HG03060 (cell line): Measurements from ENCODE around the gene CACNA2D3.

Source experiments
- ATAC-seq: cut with Tn5 transposase; IDR thresholded peaks from one replicate; pipeline ENCODE4 v1.9.1; 2021; ENCODE audit warnings: low read depth, moderate number of reproducible peaks; ENCODE audit not compliant: unreplicated experiment

Gene CACNA2D3

DNA sequence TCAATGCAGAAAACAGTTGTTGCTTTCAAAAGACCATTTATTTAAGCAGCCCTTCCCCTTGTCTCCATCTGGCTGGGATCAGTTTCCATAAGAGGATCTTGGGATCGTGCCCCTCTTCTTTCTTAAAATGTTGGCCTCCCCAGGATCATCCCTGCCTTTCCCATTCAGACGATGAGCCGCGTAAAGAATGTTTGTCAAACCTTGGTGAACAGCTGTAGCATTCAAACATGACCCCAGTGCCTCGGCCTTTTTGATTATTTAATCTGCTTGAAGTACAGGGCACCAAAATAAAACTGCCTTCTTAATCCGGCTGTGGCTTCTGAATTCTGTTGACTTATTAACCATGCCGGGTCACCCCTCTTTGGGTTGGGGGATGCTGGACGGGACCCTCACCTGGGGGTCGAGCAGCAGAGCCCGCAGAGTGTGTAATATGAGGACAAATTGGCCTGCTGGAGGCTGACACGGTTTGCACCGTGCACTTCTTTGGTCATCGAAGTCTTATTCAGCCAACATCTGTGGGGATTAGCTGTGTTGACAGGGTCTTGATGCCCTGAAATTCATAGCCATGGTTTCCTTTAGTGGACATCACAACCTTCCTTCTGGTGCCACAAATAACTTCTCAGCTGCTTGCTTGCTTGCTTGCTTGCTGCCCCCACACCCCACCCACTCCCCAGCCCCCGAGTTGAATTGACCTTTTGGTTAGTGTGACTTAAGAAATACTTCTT, 805.9 kb downstream of the CACNA2D3 start, which contains the start of gene LRTM1:
Gene LRTM1, minus strand, starts transcription at position 14 of the 725 bp plus-strand sequence. CDS start 148 bp downstream, outside the sequence.
- no peak for ATAC-seq

DNA sequence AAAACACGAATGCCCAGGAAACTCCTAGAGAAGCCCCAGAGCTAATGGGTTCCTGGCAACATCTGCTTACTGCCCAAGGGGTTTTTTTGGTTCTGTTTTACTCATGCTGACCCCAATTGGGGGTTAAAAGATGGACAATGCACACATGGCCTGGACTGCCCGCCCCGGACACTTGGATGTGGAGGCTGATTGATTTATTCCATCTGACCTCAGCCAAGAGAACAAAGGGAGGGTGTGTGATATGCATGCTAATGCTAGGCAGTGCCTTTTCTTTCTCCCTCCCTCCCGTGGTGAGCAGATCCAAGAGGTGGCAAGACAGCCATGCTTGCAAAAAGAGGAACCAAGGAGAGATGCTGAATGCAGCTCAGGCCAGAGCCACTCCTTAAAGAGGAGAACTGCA, 808.8 kb downstream of the CACNA2D3 start:
- no peak for ATAC-seq

DNA sequence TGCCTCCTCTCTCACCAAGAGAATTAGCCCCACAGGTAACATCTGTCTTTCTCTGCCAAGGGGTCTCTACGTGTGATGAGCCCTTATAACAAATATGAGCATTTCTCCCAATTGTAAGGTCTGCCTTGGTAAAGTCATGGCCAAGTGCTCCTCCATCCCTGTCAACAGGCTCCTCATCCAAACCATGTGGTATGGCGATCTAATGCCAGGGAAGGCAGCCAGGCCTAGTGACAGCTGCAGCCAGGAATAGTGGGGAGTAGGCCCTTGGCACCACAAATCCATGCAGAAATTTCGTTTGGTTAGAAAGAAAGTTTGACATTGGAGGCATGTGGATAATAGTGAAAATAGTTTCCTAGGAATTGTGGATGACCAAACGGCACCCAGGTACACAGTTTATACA, 810.3 kb downstream of the CACNA2D3 start:
- no peak for ATAC-seq

DNA sequence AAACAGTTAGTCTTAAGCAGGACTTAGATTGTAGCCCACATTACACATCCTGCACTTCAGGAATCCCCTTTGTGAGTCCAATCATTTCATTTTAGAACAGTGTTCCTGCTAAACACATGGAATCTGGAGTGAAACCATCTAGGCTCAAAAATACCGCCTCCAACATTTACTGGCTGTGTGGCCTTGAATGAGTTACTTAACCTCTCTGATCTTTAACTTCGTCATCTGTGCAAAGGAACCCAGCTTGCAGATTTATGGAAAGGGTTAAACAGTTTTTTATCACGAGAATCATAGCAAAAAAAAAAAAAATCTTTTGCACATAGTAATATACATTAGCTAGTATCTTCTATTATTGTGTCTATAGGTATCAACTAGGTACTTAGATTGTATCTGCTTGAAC, 813.5 kb downstream of the CACNA2D3 start:
- no peak for ATAC-seq

DNA sequence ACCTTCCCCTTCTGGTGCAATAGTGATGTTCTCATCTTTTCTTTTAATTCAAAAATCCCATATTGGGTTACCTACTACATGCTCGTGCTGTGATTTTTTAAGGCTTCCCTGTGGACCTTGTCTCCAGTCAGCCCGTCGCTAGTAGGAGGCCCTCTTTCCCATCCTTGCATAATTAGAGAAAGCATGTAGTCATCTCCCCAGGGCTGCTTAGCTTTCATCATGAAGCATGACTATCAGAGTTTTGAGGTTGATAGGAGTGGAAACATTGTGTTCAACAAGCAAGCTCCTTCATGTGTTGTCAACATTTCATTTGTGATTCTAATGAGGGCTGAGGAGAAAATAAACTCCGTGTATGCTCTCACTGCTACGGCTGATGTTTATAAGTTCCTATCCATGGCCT, 814.2 kb downstream of the CACNA2D3 start:
- ATAC-seq: no peak

DNA sequence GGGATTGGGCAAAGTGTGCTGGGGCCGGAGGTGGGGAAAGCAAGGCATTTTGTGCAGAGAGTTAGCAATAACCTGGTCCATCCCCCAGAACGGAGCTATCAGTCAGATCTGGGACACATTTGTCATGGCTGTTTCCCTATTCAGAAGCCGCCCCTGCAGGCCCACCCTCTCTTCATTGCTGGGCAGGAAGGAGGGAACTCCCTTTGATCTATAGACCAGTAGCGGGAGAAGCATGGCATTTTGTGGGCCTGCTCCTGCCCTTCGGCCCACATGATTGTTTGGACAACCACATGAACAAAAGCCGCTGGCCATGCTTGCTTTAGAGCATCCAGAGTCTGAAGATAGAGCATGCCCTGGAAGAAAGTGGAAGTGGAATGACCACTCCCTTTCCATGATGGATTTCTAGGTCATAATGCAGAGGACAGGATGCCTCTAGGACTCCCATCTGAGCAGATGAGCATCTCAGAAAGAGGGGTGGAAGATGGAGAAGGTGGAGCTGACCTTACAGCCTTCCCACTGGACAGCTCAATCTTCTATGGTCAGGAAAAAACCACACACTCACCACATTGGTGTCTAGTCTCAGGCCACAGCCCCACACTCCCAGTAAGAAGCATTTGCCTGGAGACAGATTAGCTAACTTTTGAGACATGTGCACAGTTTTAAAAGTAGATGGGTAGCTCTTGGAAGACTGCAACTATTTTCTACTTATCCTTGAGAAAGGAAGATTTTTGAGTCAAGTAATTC, 817.4 kb downstream of the CACNA2D3 start:
- ATAC-seq: no peak

DNA sequence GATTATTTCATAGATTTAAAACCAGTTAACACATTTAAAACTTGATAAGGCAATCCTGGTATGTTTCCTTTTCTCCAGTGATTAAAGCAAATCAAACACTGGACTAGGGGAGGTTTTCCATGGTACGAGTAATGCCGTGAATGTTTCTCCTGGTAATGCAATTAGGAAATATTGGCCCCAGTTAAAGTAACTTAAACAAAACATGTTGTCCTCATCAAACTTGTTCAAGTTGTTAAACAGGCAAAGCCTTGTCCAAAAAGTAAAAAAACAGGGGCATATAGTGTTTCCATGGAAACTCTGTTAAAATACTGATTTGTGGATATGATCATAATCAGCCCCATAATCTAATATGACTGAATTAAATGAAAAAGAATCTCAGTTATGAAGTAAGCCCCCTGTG, 818.6 kb downstream of the CACNA2D3 start:
- ATAC-seq: no peak

DNA sequence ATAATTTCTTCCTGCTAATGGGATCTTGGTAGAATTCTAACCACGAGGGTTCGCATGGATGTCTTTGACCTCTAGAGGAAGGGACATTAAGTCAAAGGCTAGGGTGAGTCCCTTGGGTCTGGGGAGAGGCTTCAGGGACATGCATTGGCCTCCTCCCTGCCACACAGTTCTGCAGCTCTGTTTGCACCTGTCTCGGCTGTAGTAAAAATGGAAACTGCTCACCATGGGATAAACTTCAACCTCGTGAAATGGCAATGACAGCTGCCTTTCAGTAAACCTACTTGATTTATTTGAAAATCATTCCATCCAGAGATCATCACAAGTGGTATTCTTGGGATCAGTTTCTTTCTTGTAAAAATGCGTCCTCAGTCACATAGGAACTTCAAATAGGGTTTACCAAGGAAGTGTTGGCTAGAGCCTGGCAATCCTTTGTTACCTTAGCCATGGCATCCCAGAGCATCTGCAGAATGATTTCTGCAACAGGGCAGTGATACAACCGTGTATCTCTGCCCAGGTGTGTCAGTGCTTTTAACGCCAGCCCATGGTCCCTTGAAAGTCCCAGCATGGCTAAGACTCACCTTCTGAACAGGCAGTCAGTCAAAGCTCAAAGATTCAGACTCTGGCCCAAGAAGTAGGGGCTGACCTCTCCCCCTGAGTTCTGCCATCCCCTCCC, 819.5 kb downstream of the CACNA2D3 start:
- ATAC-seq: no peak

DNA sequence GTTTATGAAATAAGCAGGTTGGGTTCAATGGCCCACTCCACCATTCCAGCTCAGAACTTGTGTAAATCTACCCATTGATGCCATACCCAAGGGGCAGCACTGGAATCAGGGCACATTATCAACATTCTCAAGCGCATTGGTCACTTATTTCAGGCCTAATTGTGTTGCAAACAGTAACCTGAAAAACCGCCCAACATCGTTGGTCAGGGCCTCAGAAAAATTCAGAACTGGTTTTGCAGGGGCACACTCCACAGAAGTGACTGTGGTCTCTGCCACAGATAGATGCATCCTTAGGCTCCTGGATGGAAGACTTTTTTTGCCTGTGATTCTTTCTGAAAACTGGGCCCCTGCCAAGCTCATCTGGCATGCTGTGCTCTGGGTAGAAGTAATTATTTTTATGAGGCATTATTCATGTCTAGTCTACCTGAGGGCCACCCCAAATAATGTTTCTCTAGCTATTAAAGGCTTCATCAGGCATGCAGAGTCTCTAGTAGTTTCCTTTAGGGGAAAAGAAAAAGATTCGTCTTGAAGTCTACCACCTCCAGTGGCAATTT, 827.2 kb downstream of the CACNA2D3 start:
- no peak for ATAC-seq

DNA sequence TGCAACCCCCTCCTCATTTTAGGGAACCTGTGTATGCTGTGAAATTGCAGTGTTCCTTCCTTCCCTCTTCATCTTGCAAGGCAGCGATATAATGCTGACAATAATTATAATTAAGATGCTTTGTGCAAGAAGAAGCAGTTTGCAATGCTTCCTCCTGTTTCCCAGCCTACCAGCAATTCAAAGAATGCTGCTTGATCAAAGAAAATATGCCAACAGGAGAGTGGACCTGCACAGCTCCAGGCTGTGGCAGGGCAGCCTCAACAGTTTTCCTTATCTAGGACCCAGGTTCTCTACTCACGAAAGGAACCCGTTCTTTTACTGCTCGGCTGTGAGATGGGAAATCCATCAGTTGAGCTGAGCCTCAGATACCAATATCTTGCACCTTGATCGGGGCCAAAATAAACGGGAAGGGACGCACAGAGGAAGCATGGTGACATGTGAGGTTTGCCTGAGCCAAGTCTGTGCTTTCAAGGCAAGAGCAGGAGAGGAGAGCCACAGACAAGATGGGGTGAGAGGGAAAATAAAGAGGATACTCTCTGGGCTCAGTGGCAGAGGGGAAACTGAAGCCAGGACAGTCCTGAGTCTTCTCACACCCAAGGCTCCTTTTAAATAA, 828.1 kb downstream of the CACNA2D3 start:
- ATAC-seq: no peak

DNA sequence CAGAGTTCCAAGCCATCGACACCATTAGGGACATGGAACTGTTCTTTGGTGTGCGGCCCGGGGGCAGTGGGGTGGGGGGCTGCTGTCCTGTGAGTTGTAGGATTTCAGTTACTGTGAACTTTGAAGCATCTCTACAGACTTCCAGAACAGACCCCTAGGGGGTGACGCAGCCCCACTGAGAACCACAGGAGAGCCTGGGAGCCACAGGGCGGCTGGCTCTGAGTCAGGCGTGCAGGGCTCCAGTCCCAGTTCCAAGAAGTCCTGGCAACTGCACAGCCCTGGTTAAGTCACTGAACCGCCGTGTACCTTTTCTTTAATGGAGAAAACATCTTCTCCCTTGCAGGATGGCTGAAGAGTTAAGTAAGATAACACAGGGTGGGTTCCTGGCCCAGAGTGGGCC, 829.1 kb downstream of the CACNA2D3 start:
- no peak for ATAC-seq

DNA sequence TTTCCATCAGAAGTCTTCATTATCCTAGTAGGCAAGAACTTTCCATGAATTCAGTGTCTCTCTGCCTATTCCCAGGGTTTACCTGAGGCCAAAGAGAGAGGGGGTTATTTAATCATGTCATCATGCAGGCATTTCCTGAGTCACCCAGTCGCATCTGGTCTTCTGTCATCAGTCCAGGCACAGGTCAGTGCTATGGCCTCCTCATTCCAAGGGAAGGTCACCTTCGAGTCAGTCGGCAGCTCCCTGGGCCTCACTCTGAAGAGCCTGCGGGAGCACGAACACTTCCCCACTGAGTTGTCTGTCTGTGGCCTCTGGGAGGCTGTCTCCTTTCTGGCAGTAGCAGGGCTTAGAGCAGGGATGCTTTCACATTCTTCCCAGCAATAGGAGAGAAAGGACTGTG, 831.7 kb downstream of the CACNA2D3 start:
- ATAC-seq: no peak

DNA sequence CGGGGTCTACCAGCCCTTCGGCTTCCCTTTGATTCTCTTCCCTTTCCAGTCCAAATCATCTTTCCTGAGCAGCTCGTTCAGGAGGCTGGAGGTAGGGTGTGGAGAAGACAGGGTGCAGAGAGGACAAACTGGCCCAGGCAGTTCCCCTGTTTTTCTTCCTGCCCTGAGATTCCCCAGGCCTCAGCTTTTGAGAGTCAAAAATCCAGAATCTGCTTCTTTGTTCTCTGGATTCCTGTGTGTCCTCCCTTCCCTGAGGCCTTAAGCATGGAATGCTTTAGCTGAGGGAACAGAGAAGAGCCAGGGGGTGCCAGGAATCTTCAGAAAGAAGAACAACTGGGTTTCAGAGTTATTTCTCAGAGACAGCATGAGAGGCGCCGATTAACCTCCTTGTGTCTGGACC, 832.2 kb downstream of the CACNA2D3 start:
- no peak for ATAC-seq

DNA sequence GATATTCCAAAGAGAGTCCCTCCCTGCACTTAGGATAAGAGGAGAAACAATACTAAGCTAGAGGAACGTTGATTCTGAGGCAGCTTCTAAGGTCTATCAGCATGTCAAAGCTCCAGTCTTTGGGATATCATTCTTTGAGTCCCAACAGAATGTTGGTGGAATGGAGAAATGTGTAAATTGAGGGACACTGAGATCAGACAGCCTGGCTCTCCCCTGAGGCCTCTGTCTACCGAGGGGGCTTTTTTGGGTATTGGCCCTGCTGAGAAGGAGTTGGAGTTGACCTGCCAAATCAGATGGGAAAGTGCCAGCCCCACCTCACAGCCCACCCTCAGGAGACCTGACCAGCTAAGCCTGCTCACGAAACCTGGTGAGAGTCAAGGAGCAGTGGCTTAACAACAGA, 833.1 kb downstream of the CACNA2D3 start:
- no peak for ATAC-seq

DNA sequence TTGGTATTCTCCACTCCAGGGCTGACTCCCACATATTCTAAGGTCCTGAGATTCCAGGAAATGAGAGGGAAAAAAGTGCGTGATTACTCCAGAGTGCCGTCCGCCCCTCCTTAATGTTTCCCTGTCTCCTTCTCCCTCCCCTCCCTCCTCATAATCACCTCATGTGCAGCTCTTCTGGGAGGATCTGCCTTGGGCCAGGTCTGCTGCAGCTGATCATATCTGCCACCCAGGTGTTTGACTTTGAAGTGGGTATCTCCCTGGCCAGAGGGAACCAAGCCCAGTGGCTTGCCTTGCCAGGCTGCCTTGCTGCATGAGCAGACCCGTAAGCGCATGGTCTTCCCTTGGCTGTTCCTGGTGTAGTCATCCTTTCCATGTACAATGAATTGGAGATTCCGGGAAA, 833.6 kb downstream of the CACNA2D3 start:
- ATAC-seq: no peak

DNA sequence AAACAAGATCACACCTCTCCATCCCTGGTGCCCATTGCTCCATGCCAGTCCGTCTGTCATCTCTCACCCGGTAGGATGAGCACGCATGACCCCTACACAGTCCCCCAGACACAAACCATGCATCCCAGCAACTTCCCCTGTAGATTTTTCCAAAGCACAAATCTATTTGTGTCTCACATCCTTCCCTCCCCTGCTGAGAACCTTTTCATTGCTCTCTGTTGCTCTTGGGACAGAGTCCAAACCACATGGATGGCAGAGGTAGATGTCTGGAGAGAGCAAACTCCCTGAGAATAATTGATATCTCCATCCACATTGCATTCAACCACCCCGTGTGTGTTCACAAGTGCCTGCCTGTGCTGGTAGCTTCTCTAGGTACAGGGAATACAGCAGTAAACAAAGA, 835.4 kb downstream of the CACNA2D3 start:
- ATAC-seq: no peak

DNA sequence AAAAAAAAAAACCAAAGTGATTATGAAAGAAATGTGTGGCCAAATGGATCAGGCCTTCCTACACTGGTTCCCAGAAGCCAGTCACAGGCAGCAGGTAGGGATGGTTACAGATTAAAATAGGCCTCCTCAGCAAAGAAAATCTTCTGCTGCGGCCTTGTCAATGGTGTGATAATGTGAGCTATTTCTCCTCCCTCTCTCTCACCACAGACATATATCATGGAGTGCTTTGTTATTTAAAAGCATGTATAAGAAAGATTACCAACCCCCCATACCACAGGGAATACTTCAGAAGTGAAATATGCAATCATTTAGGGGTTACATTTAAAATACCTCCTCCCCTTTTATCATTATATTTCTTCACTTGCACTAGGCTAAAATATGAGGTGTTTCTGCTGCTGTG, 837.7 kb downstream of the CACNA2D3 start:
- ATAC-seq: no peak

DNA sequence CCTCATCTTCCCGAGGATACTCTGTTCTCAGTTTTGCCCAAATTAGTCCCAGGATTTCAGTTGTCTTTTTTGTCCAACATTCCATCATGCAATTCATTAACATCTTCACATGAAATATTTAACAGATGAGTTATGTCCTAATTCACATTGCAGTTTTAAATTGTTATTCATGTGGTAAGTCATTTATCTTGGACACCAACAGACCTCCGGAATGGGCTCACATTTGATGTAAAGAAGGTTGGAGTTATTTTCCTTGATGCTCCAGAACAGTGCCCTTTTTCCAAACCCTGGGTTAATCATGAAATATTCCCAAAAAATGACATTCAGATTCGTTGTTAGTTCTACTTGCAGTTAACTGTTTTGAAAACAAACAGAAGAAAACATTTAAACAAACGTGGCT, 838.3 kb downstream of the CACNA2D3 start:
- ATAC-seq: no peak

DNA sequence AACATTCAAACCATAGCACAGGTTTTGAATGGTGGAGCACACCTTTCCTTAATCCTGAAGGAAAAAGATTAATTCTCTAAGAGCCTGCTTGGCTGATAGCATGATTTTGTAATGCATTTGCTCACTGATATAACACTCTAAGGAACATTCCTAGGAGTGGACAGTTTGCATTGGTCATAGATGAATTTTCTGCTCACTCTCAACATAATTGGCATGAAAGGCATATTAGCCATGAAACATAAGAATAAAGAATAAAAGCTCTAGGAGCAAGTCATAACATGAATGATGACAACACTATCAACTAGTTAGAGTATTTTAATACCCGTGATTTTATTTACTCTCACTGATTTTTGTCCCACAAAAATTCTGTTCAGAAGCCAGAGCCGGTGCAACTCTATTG, 839.8 kb downstream of the CACNA2D3 start:
- no peak for ATAC-seq

DNA sequence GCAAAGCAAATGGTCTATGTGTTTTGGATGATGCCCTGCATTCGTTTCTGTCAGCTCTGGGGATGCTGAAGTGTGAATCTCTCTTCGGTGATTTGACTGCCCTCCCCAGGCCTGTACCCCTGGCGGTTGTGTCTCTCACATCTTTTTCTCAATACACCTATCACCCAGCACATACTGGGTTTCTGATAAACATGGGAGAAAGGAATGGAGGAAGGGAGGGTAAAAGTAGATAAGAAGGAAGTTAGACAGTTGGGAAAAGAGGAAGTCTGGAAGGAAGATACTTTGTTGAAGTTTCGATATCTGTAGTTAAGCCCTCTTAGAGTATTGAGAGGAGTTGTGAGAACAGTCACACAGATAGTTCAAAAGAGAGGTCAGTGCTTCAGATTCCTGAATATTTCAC, 841.3 kb downstream of the CACNA2D3 start:
- no peak for ATAC-seq

DNA sequence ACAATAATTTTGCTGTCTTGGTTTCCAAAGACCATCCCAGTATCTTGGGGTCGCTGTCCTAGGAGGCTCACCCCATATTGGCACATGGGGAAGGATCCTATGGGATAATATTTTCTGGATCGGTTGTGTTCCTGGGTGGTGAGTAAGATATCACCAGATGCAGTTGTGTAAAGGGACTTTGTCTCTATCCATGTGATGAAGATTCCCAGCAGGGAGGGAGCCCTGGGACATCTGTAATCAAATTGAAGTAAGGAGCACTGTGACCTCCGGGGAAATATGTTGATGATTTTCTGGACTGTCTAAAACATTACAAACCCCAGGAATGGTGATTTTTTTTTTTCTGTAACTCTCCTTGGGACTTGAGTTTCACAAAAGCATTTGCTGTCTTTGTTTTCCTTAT, 841.7 kb downstream of the CACNA2D3 start:
- no peak for ATAC-seq
